ENCODE data around the gene PDK4. TPM values are rescaled to one million over a fixed set of nuclear protein-coding genes. Genes with fewer than 3 reads are reported as not detected.

The PDK4 gene
- total RNA-seq, 1 donor from 2014 or later, result 0.34 TPM

- Histone ChIP-seq H4K20me1 (ENCODE audit: insufficient read depth, low read length) (no peaks in the 10 kb centered on the region), H3K4me1 (ENCODE audit: insufficient read depth, low read length) (no peaks in the 10 kb centered on the region), H3K4me3 (ENCODE audit: insufficient read depth, low read depth, low read length) (no peak overlapping the region), H3K4me2 (ENCODE audit: low read length) (no peak overlapping the region), H3K27ac (ENCODE audit: low read depth, low read length) (no peak overlapping the region), H3K9ac (ENCODE audit: low read length) (no peak overlapping the region), H3K9me3 (ENCODE audit: insufficient read depth, low read depth, low read length) (no peaks in the 10 kb centered on the region), H3K36me3 (ENCODE audit: insufficient read depth, low read length) (no peaks in the 10 kb centered on the region), H3K79me2 (ENCODE audit: insufficient read depth, low read length) (no peaks in the 10 kb centered on the region), H3K27me3 (ENCODE audit: insufficient read depth, low read length) (no peaks in the 10 kb centered on the region), H2AFZ (ENCODE audit: low read depth, low read length) (no peak overlapping the region)
- DNase-seq (ENCODE audit: low read depth) (no peak), FAIRE-seq (no peak)
- H3K27ac Mint-ChIP-seq (ENCODE audit: unreplicated experiment), result no peak overlapping the region
- TF ChIP-seq, protein P1, sequence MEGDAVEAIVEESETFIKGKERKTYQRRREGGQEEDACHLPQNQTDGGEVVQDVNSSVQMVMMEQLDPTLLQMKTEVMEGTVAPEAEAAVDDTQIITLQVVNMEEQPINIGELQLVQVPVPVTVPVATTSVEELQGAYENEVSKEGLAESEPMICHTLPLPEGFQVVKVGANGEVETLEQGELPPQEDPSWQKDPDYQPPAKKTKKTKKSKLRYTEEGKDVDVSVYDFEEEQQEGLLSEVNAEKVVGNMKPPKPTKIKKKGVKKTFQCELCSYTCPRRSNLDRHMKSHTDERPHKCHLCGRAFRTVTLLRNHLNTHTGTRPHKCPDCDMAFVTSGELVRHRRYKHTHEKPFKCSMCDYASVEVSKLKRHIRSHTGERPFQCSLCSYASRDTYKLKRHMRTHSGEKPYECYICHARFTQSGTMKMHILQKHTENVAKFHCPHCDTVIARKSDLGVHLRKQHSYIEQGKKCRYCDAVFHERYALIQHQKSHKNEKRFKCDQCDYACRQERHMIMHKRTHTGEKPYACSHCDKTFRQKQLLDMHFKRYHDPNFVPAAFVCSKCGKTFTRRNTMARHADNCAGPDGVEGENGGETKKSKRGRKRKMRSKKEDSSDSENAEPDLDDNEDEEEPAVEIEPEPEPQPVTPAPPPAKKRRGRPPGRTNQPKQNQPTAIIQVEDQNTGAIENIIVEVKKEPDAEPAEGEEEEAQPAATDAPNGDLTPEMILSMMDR (IDR thresholded peaks at IDR 0.05; ENCODE audit: insufficient read depth, low read depth, low read length), result no peak
- H3K4me3 Mint-ChIP-seq (ENCODE audit: unreplicated experiment), result no peak overlapping the region
- H3K36me3 Mint-ChIP-seq (ENCODE audit: low read depth, unreplicated experiment), result no peaks in the 10 kb centered on the region
- H3K9me3 Mint-ChIP-seq (ENCODE audit: unreplicated experiment), result peaks cover 17% of the 10 kb centered on the region
- no peaks in the 10 kb centered on the region for H3K27me3 Mint-ChIP-seq (ENCODE audit: low read depth, unreplicated experiment)
- peaks cover 4% of the 10 kb centered on the region for H3K4me1 Mint-ChIP-seq (ENCODE audit: low read depth, unreplicated experiment)
These were observed 18.2 kb upstream of the PDK4 start for GRCh38 chr7:95614442-95614940.

DNA sequence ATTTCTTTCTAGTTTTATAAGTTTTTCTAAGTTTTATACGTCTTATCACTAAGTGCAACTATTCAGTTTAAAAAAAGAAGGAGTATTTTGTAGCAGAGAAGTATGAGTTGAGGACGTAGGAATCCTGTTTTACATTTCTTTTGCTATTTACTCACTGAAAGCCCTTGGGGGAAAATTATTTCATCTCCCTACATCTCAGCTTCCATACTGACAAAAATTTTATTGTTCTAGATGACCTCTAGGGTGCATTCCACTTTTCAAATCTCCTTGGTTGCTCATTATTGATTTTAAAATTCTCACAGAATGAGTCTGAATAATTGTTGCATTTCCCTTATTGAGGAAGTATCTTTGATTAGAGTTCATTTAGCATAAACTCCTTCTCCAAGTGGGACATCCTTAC lies 14.9 kb upstream of the PDK4 start:
- no peaks in the 10 kb centered on the region for H4K20me1 ChIP-seq (ENCODE audit: insufficient read depth, low read length)
- no peak overlapping the region for H3K27ac ChIP-seq (ENCODE audit: low read depth, low read length)
- no peak overlapping the region for H3K4me3 ChIP-seq (ENCODE audit: insufficient read depth, low read depth, low read length)
- Mint-ChIP-seq H3K27ac (ENCODE audit: unreplicated experiment) (no peak overlapping the region), H3K27me3 (ENCODE audit: low read depth, unreplicated experiment) (no peaks in the 10 kb centered on the region), H3K4me1 (ENCODE audit: low read depth, unreplicated experiment) (peaks cover 30% of the 10 kb centered on the region), H3K4me3 (ENCODE audit: unreplicated experiment) (no peak overlapping the region), H3K36me3 (ENCODE audit: low read depth, unreplicated experiment) (no peaks in the 10 kb centered on the region), H3K9me3 (ENCODE audit: unreplicated experiment) (peaks cover 17% of the 10 kb centered on the region)
- no peaks in the 10 kb centered on the region for H3K9me3 ChIP-seq (ENCODE audit: insufficient read depth, low read depth, low read length)
- H3K4me1 ChIP-seq (ENCODE audit: insufficient read depth, low read length), result no peaks in the 10 kb centered on the region
- no peak overlapping the region for H2AFZ ChIP-seq (ENCODE audit: low read depth, low read length)
- H3K4me2 ChIP-seq (ENCODE audit: low read length), result no peak overlapping the region
- H3K27me3 ChIP-seq (ENCODE audit: insufficient read depth, low read length), result no peaks in the 10 kb centered on the region
- no peaks in the 10 kb centered on the region for H3K36me3 ChIP-seq (ENCODE audit: insufficient read depth, low read length)
- TF ChIP-seq, protein P1 (IDR thresholded peaks at IDR 0.05; ENCODE audit: insufficient read depth, low read depth, low read length), result no peak
- TF ChIP-seq EZH2 (IDR thresholded peaks at IDR 0.05; ENCODE audit: insufficient read depth, low read length), result no peak
- no peak overlapping the region for H3K9ac ChIP-seq (ENCODE audit: low read length)
- H3K79me2 ChIP-seq (ENCODE audit: insufficient read depth, low read length), result no peaks in the 10 kb centered on the region
- DNase-seq (ENCODE audit: low read depth) (no peak), FAIRE-seq (no peak)

DNA sequence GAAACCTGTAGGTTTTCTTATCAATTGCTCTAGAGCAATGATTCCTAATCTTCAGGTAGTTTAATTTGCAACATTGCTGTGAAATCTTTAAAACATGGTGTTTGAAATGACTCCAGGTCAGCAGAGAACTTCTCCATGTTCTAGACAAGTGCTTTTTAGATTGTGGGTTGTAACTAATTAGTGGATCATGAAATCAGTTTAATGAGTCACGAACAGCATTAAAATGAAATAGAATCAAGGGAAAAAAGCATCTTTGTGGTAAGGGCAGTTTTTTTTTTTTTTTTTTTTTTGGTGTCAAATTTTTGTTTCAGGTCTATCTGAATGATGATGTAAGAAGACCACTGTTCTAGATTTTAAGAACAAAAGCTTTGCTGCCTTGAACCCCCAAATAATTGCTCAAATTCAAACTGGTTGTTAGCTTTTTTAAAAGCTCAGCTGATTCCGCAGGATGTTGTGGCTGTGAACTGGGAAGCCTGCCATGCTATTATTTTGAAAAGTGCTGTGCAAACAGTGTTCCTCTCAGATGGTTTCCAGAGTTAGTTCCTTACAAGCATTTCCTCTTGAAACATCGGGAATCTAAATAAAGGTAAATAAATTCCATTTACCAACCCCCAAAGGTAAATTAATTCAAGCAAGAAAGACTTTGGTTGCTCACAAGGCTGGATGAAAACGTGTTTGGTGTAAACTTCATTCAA lies 13.1 kb upstream of the PDK4 start:
- FAIRE-seq (no peak), DNase-seq (ENCODE audit: low read depth) (peak; percentile 22)
- Histone ChIP-seq H3K9ac (ENCODE audit: low read length) (no peak overlapping the region), H2AFZ (ENCODE audit: low read depth, low read length) (no peak overlapping the region), H3K79me2 (ENCODE audit: insufficient read depth, low read length) (no peaks in the 10 kb centered on the region), H3K4me1 (ENCODE audit: insufficient read depth, low read length) (no peaks in the 10 kb centered on the region), H3K36me3 (ENCODE audit: insufficient read depth, low read length) (no peaks in the 10 kb centered on the region), H4K20me1 (ENCODE audit: insufficient read depth, low read length) (no peaks in the 10 kb centered on the region), H3K4me3 (ENCODE audit: insufficient read depth, low read depth, low read length) (no peak overlapping the region), H3K4me2 (ENCODE audit: low read length) (peak overlapping the region; percentile 67), H3K27me3 (ENCODE audit: insufficient read depth, low read length) (no peaks in the 10 kb centered on the region), H3K27ac (ENCODE audit: low read depth, low read length) (no peak overlapping the region), H3K9me3 (ENCODE audit: insufficient read depth, low read depth, low read length) (no peaks in the 10 kb centered on the region)
- TF ChIP-seq, protein P1 (IDR thresholded peaks at IDR 0.05; ENCODE audit: insufficient read depth, low read depth, low read length), result no peak
- no peak for TF ChIP-seq EZH2 (IDR thresholded peaks at IDR 0.05; ENCODE audit: insufficient read depth, low read length)
- peaks cover 11% of the 10 kb centered on the region for H3K9me3 Mint-ChIP-seq (ENCODE audit: unreplicated experiment)
- H3K4me3 Mint-ChIP-seq (ENCODE audit: unreplicated experiment), result no peak overlapping the region
- H3K4me1 Mint-ChIP-seq (ENCODE audit: low read depth, unreplicated experiment), result peaks cover 30% of the 10 kb centered on the region
- no peaks in the 10 kb centered on the region for H3K36me3 Mint-ChIP-seq (ENCODE audit: low read depth, unreplicated experiment)
- peak overlapping the region; percentile 93 for H3K27ac Mint-ChIP-seq (ENCODE audit: unreplicated experiment)
- no peaks in the 10 kb centered on the region for H3K27me3 Mint-ChIP-seq (ENCODE audit: low read depth, unreplicated experiment)
